Fibroblast of villous mesenchyme (primary cell): ENCODE results near the gene C14orf93. TPM values are rescaled to one million over a fixed set of nuclear protein-coding genes. Genes with fewer than 3 reads are reported as not detected.
"Not testable (repeated sequence)": the region's sequence is repeated elsewhere in the genome, so short reads cannot be mapped to it uniquely, and the experiment has no call there.

Experiments
- DNase-seq: peaks from one replicate; pipeline ENCODE4 v3.0.0-alpha.2; 2010; ENCODE audit warnings: low read depth
- H3K4me3 ChIP-seq: 2 replicates; pipeline ENCODE4 v1.5.1; 2011; ENCODE audit warnings: low read depth, mild to moderate bottlenecking, low read length
- total RNA-seq: library from RNA; depleted of rRNA; stranded (reverse); fragments of >200 nt; gene quantifications from 2 replicates; pipeline ENCODE4 v1.2.3, GENCODE V29; 2012
- TF ChIP-seq, protein P1 (sequence below): IDR thresholded peaks from 2 replicates; pipeline ENCODE4 v1.5.1; 2012; ENCODE audit warnings: low read depth, mild to moderate bottlenecking, low read length; ENCODE audit not compliant: insufficient read depth

C14orf93 gene
- total RNA-seq, 1 donor: 4.7 TPM

DNA sequence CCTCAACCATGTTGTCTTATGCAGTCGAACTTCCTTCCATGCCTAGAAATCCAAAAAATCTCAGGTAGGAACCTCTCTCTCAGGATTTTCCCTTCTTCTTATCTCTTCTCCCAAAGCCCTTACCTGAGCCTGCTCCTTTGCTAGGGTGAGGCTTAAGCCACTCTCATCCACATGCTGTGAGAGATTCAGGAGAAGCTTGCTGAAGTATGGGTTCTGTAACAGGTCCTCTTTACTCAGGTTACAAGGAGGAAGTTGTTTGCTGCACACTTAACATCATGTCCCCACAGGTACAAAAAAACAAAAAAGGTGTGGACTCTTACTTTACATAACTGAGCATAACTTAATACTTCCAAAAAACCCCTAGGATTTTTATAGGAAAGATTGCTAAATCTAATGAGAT is 57.5 kb downstream of the C14orf93 start:
- TF ChIP-seq, protein P1, sequence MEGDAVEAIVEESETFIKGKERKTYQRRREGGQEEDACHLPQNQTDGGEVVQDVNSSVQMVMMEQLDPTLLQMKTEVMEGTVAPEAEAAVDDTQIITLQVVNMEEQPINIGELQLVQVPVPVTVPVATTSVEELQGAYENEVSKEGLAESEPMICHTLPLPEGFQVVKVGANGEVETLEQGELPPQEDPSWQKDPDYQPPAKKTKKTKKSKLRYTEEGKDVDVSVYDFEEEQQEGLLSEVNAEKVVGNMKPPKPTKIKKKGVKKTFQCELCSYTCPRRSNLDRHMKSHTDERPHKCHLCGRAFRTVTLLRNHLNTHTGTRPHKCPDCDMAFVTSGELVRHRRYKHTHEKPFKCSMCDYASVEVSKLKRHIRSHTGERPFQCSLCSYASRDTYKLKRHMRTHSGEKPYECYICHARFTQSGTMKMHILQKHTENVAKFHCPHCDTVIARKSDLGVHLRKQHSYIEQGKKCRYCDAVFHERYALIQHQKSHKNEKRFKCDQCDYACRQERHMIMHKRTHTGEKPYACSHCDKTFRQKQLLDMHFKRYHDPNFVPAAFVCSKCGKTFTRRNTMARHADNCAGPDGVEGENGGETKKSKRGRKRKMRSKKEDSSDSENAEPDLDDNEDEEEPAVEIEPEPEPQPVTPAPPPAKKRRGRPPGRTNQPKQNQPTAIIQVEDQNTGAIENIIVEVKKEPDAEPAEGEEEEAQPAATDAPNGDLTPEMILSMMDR: no peak
- DNase-seq: no peak
- H3K4me3 ChIP-seq: no peak overlapping the region

GRCh38 chr14:22951795-22952194 is 58.1 kb downstream of the C14orf93 start:
- H3K4me3 ChIP-seq, DNase-seq: not testable (repeated sequence)

GRCh38 chr14:22945642-22946041 is 64.3 kb downstream of the C14orf93 start:
- DNase-seq: no peak
- TF ChIP-seq, protein P1: no peak

DNA sequence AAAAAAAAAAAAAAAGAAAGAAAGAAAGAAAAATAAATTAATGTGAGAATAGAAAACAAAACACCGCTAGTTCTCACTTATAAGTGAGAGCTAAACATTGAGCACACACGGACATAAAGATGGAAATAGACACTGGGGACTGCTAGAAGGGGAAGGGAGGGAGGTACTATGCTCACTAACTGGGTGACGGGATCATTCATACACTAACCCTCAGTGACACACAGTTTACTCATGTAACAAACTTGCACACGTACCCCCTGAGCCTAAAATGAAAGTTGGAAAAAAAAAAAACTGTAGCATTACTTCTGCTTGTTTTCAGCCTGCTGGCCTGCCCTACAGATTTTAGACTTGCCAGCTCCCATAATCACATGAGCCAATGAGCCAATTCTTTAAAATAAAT is 70.3 kb downstream of the C14orf93 start:
- TF ChIP-seq, protein P1: no peak
- no peak for DNase-seq

More at GRCh38 chr14:22945642-22946041, 64.3 kb downstream of the C14orf93 start:
- H3K4me3 ChIP-seq: no peak overlapping the region

More for the DNA sequence above, 70.3 kb downstream of the C14orf93 start:
- no peak overlapping the region for H3K4me3 ChIP-seq

Other genes starting within 250 kb of the C14orf93 start
- gene OXA1L, start 243.5 kb downstream of the C14orf93 start, total RNA-seq: 37.6 and 45.7 TPM in 2 replicates
- 3.9 and 5.5 TPM in 2 replicates for gene SLC7A7, start 194.7 kb downstream of the C14orf93 start, total RNA-seq
- gene MRPL52, start 180.3 kb downstream of the C14orf93 start, total RNA-seq: 58.3 and 82.5 TPM in 2 replicates
- 188 and 327 TPM in 2 replicates for gene MMP14, start 173.6 kb downstream of the C14orf93 start, total RNA-seq
- gene LRP10, start 138.4 kb downstream of the C14orf93 start, total RNA-seq: 104 and 108 TPM in 2 replicates
- gene REM2, start 126.9 kb downstream of the C14orf93 start, total RNA-seq: under 0.01 and 0.43 TPM in 2 replicates
- 60.9 and 68.6 TPM in 2 replicates for gene RBM23, start 91.0 kb downstream of the C14orf93 start, total RNA-seq
- gene PRMT5, start 80.8 kb downstream of the C14orf93 start, total RNA-seq: 56.7 and 82.5 TPM in 2 replicates
- gene HAUS4, start 53.1 kb downstream of the C14orf93 start, total RNA-seq: 29.8 and 46.7 TPM in 2 replicates
- 105 and 131 TPM in 2 replicates for gene AJUBA, start 27.6 kb downstream of the C14orf93 start, total RNA-seq
- gene PSMB5, start 24.8 kb upstream of the C14orf93 start, total RNA-seq: 178 and 196 TPM in 2 replicates
- gene PSMB11, start 32.1 kb upstream of the C14orf93 start, total RNA-seq: not detected in 2 replicates
- gene CDH24, start 47.4 kb upstream of the C14orf93 start, total RNA-seq: 6.4 and 10.8 TPM in 2 replicates
- gene ACIN1, start 85.0 kb upstream of the C14orf93 start, total RNA-seq: 93.1 and 106 TPM in 2 replicates
- 48.0 and 66.1 TPM in 2 replicates for gene C14orf119, start 85.4 kb upstream of the C14orf93 start, total RNA-seq
- gene CIROP, start 94.8 kb upstream of the C14orf93 start, total RNA-seq: not detected in 2 replicates
- not detected in 2 replicates for gene CEBPE, start 109.1 kb upstream of the C14orf93 start, total RNA-seq
- 0.86 and 0.97 TPM in 2 replicates for gene SLC7A8, start 173.5 kb upstream of the C14orf93 start, total RNA-seq
- gene RNF212B, start 227.8 kb upstream of the C14orf93 start, total RNA-seq: not detected in 2 replicates